Adrenal gland (tissue), 12 donors: ENCODE results near the gene DSCAML1. TPM values are rescaled to one million over a fixed set of nuclear protein-coding genes. Genes with fewer than 3 reads are reported as not detected.

Experiments used
- DNase-seq, 7 donors: peaks; one replicate each; pipeline ENCODE4 v3.0.0-alpha.2; 2019 to 2020
- H3K27ac ChIP-seq, 5 donors: fragments of 200-600 bp; sonication (generic) in 4 of 5; 1 replicate in 3 of 5; 2 replicates in 2 of 5; pipeline versions ENCODE4 v1.5.1 to v1.8.0; 2016 to 2020; ENCODE audit warnings: mild to moderate bottlenecking in 1 of 5
- H3K27me3 ChIP-seq: fragments of 200-600 bp; 2 replicates; pipeline ENCODE4 v1.8.0; 2021
- H3K36me3 ChIP-seq, 2 donors: fragments of 200-600 bp; replicated peaks in 1 of 2; 1 replicate in 1 of 2; 2 replicates in 1 of 2; pipeline versions ENCODE4 v1.5.1 to v1.8.0; 2018 to 2022
- H3K4me1 ChIP-seq, 2 donors: fragments of 200-600 bp; replicated peaks in 1 of 2; 1 replicate in 1 of 2; 2 replicates in 1 of 2; pipeline versions ENCODE4 v1.5.1 to v1.8.0; 2018 to 2021
- H3K4me3 ChIP-seq, 4 donors: fragments of 200-600 bp; sonication (generic) in 3 of 4; one replicate each; pipeline ENCODE4 v1.5.1; 2016 to 2018
- H3K9me3 ChIP-seq, 3 donors: fragments of 200-600 bp; sonication (generic) in 1 of 3; replicated peaks in 1 of 3; 1 replicate in 2 of 3; 2 replicates in 1 of 3; pipeline versions ENCODE4 v1.5.1 to v1.8.0; 2016 to 2021
- CTCF ChIP-seq, 6 experiments: fragments of 450-650 bp in 4 of 6; fragments of 200-600 bp in 2 of 6; sonication (generic) in 1 of 6; IDR thresholded peaks; 1 replicate in 5 of 6; 2 replicates in 1 of 6; pipeline versions ENCODE4 v1.5.1 to v1.8.0; 2016 to 2021; ENCODE audit warnings: antibody characterized with exemption in 6 of 6, mild to moderate bottlenecking in 2 of 6, moderate library complexity in 1 of 6
- POLR2A ChIP-seq, 2 donors: fragments of 450-650 bp; IDR thresholded peaks; one replicate each; pipeline ENCODE4 v1.6.1; 2017; ENCODE audit warnings: antibody characterized with exemption in 2 of 2, mild to moderate bottlenecking in 2 of 2, moderate library complexity in 1 of 2
- WGBS, 4 donors: extraction: QIAGEN DNeasy Blood & Tissue Kit in 2 of 4; methylation state at CpG; one replicate each; pipeline versions ENCODE4 v1.1.5 to v1.1.7; 2013 to 2017; 5-methylcytosine and 5-hydroxymethylcytosine counted together
- intact Hi-C, 2 donors: fragments of 100-400 bp; cut with DNase I; formaldehyde crosslinking; loops; one replicate each; pipeline versions ENCODE4 v1.14.1 to v1.15.0; 2022 to 2023
- polyA plus RNA-seq, 3 donors: library from polyadenylated mRNA; stranded (reverse); fragments of 200-250 nt in 2 of 3; fragments of 350-450 nt in 1 of 3; fragmentation: Illumina TruSeq in 1 of 3; extraction: RNeasy Lipid Tissue Mini Kit (QIAGEN cat#74804) in 1 of 3; gene quantifications; one replicate each; pipeline ENCODE4 v1.2.3, GENCODE V29; 2013 to 2014
- total RNA-seq, 9 donors: library from RNA; depleted of rRNA in 4 of 9; stranded (reverse); fragments of >200 nt in 4 of 9; fragments of 120-200 nt in 1 of 9; fragmentation: NEBNext Ultra II Directional in 1 of 9; extraction: Animal tissue kit (Norgen Biotek cat#: 25700) in 1 of 9; gene quantifications; one replicate each; pipeline versions ENCODE4 v1.1.0 to v1.2.4, GENCODE V29; 2013 to 2023
- donor health status: healthy with polysubstance abuse.
- donor health status: Bipolar disorder and iron deficiency.
- donor health status: DM: yes; HTN: yes; CAD: no.
- donor health status: DM: no; HTN: no; CAD: no.
- donor health status: DM: no; HTN: no; CAD: no.
- donor health status: DM: yes; HTN: yes; CAD: no.

Gene DSCAML1
- total and polyA plus RNA-seq, 12 donors, result 0.09 to 1.9 (median 0.55) TPM; not detected in 1

DNA sequence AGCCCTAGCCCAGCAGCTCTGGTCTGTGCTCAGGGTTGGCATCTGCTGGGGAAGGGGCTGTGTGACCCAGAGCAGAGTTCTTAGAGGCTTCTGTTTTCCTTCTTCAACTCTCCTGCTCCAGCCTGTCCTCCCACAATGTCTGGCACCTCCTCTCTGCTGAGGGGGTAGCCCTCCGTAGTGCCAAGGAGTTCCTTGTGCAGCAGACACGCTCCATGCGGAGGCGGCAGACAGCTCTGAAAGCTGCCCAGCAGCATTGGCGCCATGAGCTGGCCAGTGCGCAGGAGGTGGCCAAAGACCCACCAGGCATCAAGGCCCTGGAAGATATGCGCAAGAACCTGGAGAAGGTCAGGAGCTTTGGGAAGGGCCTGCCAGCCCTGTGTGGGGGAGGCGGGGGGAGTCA is 400.0 kb downstream of the DSCAML1 start:
- H3K27ac ChIP-seq, result no peak overlapping the region
- 98% methylated on average over 7 to 8 of the region's 8 CpGs for WGBS, 4 donors
- H3K36me3 ChIP-seq, result peaks cover 0 to 59% of the 10 kb centered on the region in 2 donors
- no peaks in the 10 kb centered on the region for H3K4me1 ChIP-seq
- no peak overlapping the region for H3K4me3 ChIP-seq
- TF ChIP-seq CTCF (IDR thresholded peaks at IDR 0.05), result no peak
- TF ChIP-seq POLR2A (IDR thresholded peaks at IDR 0.05), result no peak
- DNase-seq, result no peak
- intact Hi-C loops, result no loop called here
- no peaks in the 10 kb centered on the region for H3K27me3 ChIP-seq
- no peaks in the 10 kb centered on the region for H3K9me3 ChIP-seq

DNA sequence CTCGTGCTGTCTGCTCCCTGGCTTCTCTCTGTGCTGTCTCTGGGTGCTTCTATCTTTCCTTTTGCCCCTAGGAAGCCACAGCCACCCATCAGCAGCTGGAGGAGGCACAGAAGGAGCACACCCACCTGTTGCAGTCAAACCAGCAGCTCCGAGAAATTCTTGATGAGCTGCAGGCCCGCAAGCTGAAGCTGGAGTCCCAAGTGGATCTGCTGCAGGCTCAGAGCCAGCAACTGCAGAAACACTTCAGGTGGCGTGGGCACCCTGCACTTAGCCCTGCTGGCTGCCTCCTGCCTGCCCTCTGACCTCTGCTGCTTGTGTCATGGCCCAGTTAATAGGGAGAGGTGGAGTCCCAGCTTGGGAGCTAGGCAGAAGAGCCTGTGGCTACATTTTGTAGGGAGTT is 401.5 kb downstream of the DSCAML1 start:
- no peak for TF ChIP-seq POLR2A (IDR thresholded peaks at IDR 0.05)
- no peak for TF ChIP-seq CTCF (IDR thresholded peaks at IDR 0.05)
- H3K27me3 ChIP-seq, result no peaks in the 10 kb centered on the region
- no peak for DNase-seq
- intact Hi-C loops, result no loop called here
- H3K9me3 ChIP-seq, result no peaks in the 10 kb centered on the region
- no peak overlapping the region for H3K4me3 ChIP-seq
- H3K36me3 ChIP-seq, result peaks cover 0 to 74% of the 10 kb centered on the region in 2 donors
- H3K4me1 ChIP-seq, result no peaks in the 10 kb centered on the region
- no peak overlapping the region for H3K27ac ChIP-seq
- WGBS, 4 donors, result 89 to 95% (median 93%) methylated on average over 4 of the region's 4 CpGs

- DNase-seq, result no peak
- WGBS, 4 donors, result 89 to 95% (median 93%) methylated on average over 12 to 14 of the region's 14 CpGs
- Histone ChIP-seq H3K27ac (no peak overlapping the region), H3K36me3 (peaks cover 0 to 79% of the 10 kb centered on the region in 2 donors), H3K9me3 (no peaks in the 10 kb centered on the region), H3K4me1 (no peaks in the 10 kb centered on the region), H3K27me3 (no peaks in the 10 kb centered on the region), H3K4me3 (no peak overlapping the region)
- intact Hi-C loops, result no loop called here
- TF ChIP-seq CTCF (IDR thresholded peaks at IDR 0.05) (no peak), POLR2A (IDR thresholded peaks at IDR 0.05) (no peak)
These were observed 402.6 kb downstream of the DSCAML1 start for GRCh38 chr11:117394221-117394925.

- intact Hi-C loops, result no loop called here
- no peak overlapping the region for H3K4me3 ChIP-seq
- H3K4me1 ChIP-seq, result no peaks in the 10 kb centered on the region
- 86 to 97% (median 93%) methylated on average over 8 of the region's 8 CpGs for WGBS, 4 donors
- no peaks in the 10 kb centered on the region for H3K27me3 ChIP-seq
- H3K9me3 ChIP-seq, result no peaks in the 10 kb centered on the region
- no peak overlapping the region for H3K27ac ChIP-seq
- no peak for DNase-seq
- H3K36me3 ChIP-seq, result peaks cover 0 to 81% of the 10 kb centered on the region in 2 donors
- no peak for TF ChIP-seq POLR2A (IDR thresholded peaks at IDR 0.05)
These were observed 404.0 kb downstream of the DSCAML1 start for GRCh38 chr11:117392979-117393378.
